Fibroblast of lung (primary cell): Measurements from ENCODE around the gene CAST. TPM values are rescaled to one million over a fixed set of nuclear protein-coding genes. Genes with fewer than 3 reads are reported as not detected.

Source experiments
- DNase-seq, 2 donors: peaks; one replicate each; pipeline versions ENCODE4 v3.0.0 to v3.0.0-alpha.2; 2010; ENCODE audit warnings: low read depth in 2 of 2
- H2AFZ ChIP-seq: 2 replicates; pipeline ENCODE4 v1.5.1; 2012; ENCODE audit warnings: low read length, control low read depth, inconsistent platforms
- H3K27ac ChIP-seq: 2 replicates; pipeline ENCODE4 v1.5.1; 2011; ENCODE audit warnings: low read length, control low read depth; ENCODE audit not compliant: insufficient read depth
- H3K27me3 ChIP-seq: 2 replicates; pipeline ENCODE4 v1.5.1; 2011; ENCODE audit warnings: mild to moderate bottlenecking, low read length; ENCODE audit not compliant: control insufficient read depth, insufficient read depth
- H3K36me3 ChIP-seq: 2 replicates; pipeline ENCODE4 v1.5.1; 2011; ENCODE audit warnings: low read length; ENCODE audit not compliant: control insufficient read depth, insufficient read depth
- H3K4me1 ChIP-seq: 2 replicates; pipeline ENCODE4 v1.5.1; 2011; ENCODE audit warnings: low read length; ENCODE audit not compliant: control insufficient read depth, insufficient read depth; ENCODE audit errors: extremely low read depth
- H3K4me2 ChIP-seq: 2 replicates; pipeline ENCODE4 v1.5.1; 2011; ENCODE audit warnings: low read length, control low read depth; ENCODE audit not compliant: insufficient read depth; ENCODE audit errors: extremely low read depth
- H3K4me3 ChIP-seq, 4 experiments: fragments of 200-600 bp in 1 of 4; sonication (generic) in 1 of 4; replicated peaks in 1 of 4; 2 replicates each; pipeline ENCODE4 v1.5.1; 2011 to 2016; ENCODE audit warnings: low read length in 4 of 4, low read depth in 3 of 4, mild to moderate bottlenecking in 3 of 4, control low read depth in 2 of 4, inconsistent platforms in 1 of 4, mixed read lengths in 1 of 4; ENCODE audit not compliant: insufficient read depth in 1 of 4; ENCODE audit errors: control extremely low read depth in 1 of 4
- H3K79me2 ChIP-seq: 2 replicates; pipeline ENCODE4 v1.5.1; 2012; ENCODE audit warnings: mild to moderate bottlenecking, low read length, inconsistent platforms; ENCODE audit not compliant: control insufficient read depth, insufficient read depth
- H3K9ac ChIP-seq: 2 replicates; pipeline ENCODE4 v1.5.1; 2011; ENCODE audit warnings: mild to moderate bottlenecking, low read length, control low read depth; ENCODE audit not compliant: insufficient read depth
- H3K9me3 ChIP-seq: 2 replicates; pipeline ENCODE4 v1.5.1; 2012; ENCODE audit warnings: low read depth, low read length; ENCODE audit not compliant: control insufficient read depth, insufficient read depth
- H4K20me1 ChIP-seq: 2 replicates; pipeline ENCODE4 v1.5.1; 2011; ENCODE audit warnings: low read length; ENCODE audit not compliant: control insufficient read depth, insufficient read depth; ENCODE audit errors: extremely low read depth
- EZH2 ChIP-seq: IDR thresholded peaks from 2 replicates; pipeline ENCODE4 v1.5.1; 2012; ENCODE audit warnings: low read length, control low read depth, mild to moderate bottlenecking; ENCODE audit errors: missing control alignments
- polyA plus RNA-seq, 2 donors: library from polyadenylated mRNA; depleted of rRNA in 1 of 2; stranded (reverse) in 1 of 2; unstranded in 1 of 2; fragments of >200 nt; gene quantifications; 2 replicates each; pipeline ENCODE4 v1.2.1, GENCODE V29; 2011 to 2012; ENCODE audit warnings: missing spikeins in 1 of 2
- total RNA-seq: library from RNA; depleted of rRNA; stranded (reverse); fragments of >200 nt; gene quantifications from 2 replicates; pipeline ENCODE4 v1.2.1, GENCODE V29; 2014
- TF ChIP-seq, protein P1 (sequence below), 2 donors: IDR thresholded peaks in 1 of 2; conservative IDR thresholded peaks in 1 of 2; 1 replicate in 1 of 2; 2 replicates in 1 of 2; pipeline ENCODE4 v1.5.1; 2011 to 2012; ENCODE audit warnings: low read length in 2 of 2, control low read depth in 1 of 2, inconsistent platforms in 1 of 2, low read depth in 1 of 2, mild to moderate bottlenecking in 1 of 2

The CAST gene
- total and polyA plus RNA-seq, 2 donors (not counting 1 experiment from before 2014, with no cell fraction given) = 203 to 378 TPM

DNA sequence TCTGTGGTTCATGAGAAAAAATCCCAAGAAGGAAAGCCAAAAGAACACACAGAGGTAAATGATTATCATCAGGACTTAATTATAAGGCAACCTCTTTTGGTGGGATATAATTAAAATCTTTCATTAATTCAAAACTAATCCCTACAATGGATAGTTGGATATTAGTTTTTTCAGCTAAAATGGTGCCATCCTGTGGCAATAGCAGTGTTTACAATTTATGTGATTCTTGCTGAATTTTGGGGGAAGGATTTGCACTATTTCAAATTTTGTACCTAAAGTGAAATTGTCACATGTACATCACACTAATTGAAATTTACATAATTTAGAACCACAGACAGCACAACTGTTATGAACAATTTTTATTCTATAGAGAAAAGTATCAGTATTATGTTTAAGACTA is 67.0 kb downstream of the CAST start:
- Histone ChIP-seq H3K4me3 (no peak overlapping the region), H3K4me1 (no peaks in the 10 kb centered on the region), H3K79me2 (peaks cover 14% of the 10 kb centered on the region), H3K27ac (no peak overlapping the region), H3K9ac (no peak overlapping the region), H3K9me3 (no peaks in the 10 kb centered on the region), H4K20me1 (no peaks in the 10 kb centered on the region), H3K4me2 (no peak overlapping the region), H3K36me3 (peaks cover 10% of the 10 kb centered on the region), H3K27me3 (no peaks in the 10 kb centered on the region), H2AFZ (no peak overlapping the region)
- DNase-seq = peak in 1 of 2 donors; percentile 33
- TF ChIP-seq, protein P1, sequence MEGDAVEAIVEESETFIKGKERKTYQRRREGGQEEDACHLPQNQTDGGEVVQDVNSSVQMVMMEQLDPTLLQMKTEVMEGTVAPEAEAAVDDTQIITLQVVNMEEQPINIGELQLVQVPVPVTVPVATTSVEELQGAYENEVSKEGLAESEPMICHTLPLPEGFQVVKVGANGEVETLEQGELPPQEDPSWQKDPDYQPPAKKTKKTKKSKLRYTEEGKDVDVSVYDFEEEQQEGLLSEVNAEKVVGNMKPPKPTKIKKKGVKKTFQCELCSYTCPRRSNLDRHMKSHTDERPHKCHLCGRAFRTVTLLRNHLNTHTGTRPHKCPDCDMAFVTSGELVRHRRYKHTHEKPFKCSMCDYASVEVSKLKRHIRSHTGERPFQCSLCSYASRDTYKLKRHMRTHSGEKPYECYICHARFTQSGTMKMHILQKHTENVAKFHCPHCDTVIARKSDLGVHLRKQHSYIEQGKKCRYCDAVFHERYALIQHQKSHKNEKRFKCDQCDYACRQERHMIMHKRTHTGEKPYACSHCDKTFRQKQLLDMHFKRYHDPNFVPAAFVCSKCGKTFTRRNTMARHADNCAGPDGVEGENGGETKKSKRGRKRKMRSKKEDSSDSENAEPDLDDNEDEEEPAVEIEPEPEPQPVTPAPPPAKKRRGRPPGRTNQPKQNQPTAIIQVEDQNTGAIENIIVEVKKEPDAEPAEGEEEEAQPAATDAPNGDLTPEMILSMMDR (conservative IDR thresholded peaks at IDR 0.05 in 1 of 2, IDR thresholded peaks at IDR 0.05 in 1 of 2; ENCODE audit: low read depth in 1 of 2, low read length in 2 of 2) = peak; percentile 1 to 38
- TF ChIP-seq EZH2 = no peak

DNA sequence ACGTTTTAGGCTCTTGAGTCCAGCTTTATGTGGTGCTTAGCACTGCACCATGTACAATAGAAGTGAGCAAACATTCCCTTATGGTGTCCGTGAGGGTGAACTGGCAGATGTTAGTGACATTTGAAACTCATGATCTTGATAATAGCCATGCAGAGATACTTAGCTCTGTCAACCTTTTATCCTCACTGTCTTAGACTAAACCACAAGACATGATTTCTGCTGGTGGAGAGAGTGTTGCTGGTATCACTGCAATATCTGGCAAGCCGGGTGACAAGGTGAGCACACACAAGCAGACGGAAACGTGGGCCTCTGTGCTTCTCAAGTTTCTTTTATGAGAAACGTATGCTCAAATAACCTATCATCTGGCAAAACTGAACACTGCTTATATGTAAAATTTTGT is 68.4 kb downstream of the CAST start:
- peaks cover 6% of the 10 kb centered on the region for H3K36me3 ChIP-seq
- no peak overlapping the region for H3K9ac ChIP-seq
- no peak overlapping the region for H3K4me3 ChIP-seq
- H3K27me3 ChIP-seq = no peaks in the 10 kb centered on the region
- H4K20me1 ChIP-seq = no peaks in the 10 kb centered on the region
- no peaks in the 10 kb centered on the region for H3K9me3 ChIP-seq
- DNase-seq = no peak
- H3K4me2 ChIP-seq = no peak overlapping the region
- H2AFZ ChIP-seq = no peak overlapping the region
- H3K4me1 ChIP-seq = no peaks in the 10 kb centered on the region
- H3K27ac ChIP-seq = no peak overlapping the region
- H3K79me2 ChIP-seq = peaks cover 13% of the 10 kb centered on the region
- TF ChIP-seq, protein P1 (conservative IDR thresholded peaks at IDR 0.05 in 1 of 2, IDR thresholded peaks at IDR 0.05 in 1 of 2; ENCODE audit: low read depth in 1 of 2, low read length in 2 of 2) = no peak
- TF ChIP-seq EZH2 = no peak

GRCh38 chr5:96733771-96734500 is 71.8 kb downstream of the CAST start:
- Histone ChIP-seq H3K36me3 (peaks cover 4% of the 10 kb centered on the region), H3K4me2 (no peak overlapping the region), H4K20me1 (no peaks in the 10 kb centered on the region), H3K9me3 (no peaks in the 10 kb centered on the region), H3K79me2 (peaks cover 8% of the 10 kb centered on the region), H3K27ac (no peak overlapping the region), H3K9ac (no peak overlapping the region), H2AFZ (no peak overlapping the region), H3K4me3 (no peak overlapping the region), H3K4me1 (no peaks in the 10 kb centered on the region), H3K27me3 (no peaks in the 10 kb centered on the region)
- TF ChIP-seq, protein P1 (conservative IDR thresholded peaks at IDR 0.05 in 1 of 2, IDR thresholded peaks at IDR 0.05 in 1 of 2; ENCODE audit: low read depth in 1 of 2, low read length in 2 of 2) = no peak
- TF ChIP-seq EZH2 = no peak
- peak in 1 of 2 donors; percentile 33 for DNase-seq
